ENCODE results near the gene CLASRP.

CLASRP gene

GRCh38 chr19:45038931-45039893 lies at the start of gene CLASRP:
CLASRP (plus strand) TSS chr19:45039045; CDS start chr19:45040213, 1,168 bp downstream.
- H3K4me3 ChIP-seq (ENCODE audit: low read depth, low read length): peak within 1 kb of the TSS; percentile 99
- no peak for TF ChIP-seq CTCF (IDR thresholded peaks at IDR 0.05; ENCODE audit: borderline replicate concordance, insufficient read depth, low read depth, low read length)

GRCh38 chr19:44990459-44990858 lies 48.4 kb upstream of the CLASRP start:
- no peak for TF ChIP-seq CTCF (IDR thresholded peaks at IDR 0.05; ENCODE audit: borderline replicate concordance, insufficient read depth, low read depth, low read length)
- no peak overlapping the region for H3K4me3 ChIP-seq (ENCODE audit: low read depth, low read length)

GRCh38 chr19:44990966-44991365 lies 47.9 kb upstream of the CLASRP start:
- no peak overlapping the region for H3K4me3 ChIP-seq (ENCODE audit: low read depth, low read length)
- no peak for TF ChIP-seq CTCF (IDR thresholded peaks at IDR 0.05; ENCODE audit: borderline replicate concordance, insufficient read depth, low read depth, low read length)

- H3K4me3 ChIP-seq (ENCODE audit: low read depth, low read length): no peak overlapping the region
- no peak for TF ChIP-seq CTCF (IDR thresholded peaks at IDR 0.05; ENCODE audit: borderline replicate concordance, insufficient read depth, low read depth, low read length)
Observed at GRCh38 chr19:44992336-44993163, 46.3 kb upstream of the CLASRP start.

GRCh38 chr19:44993526-44993925 lies 45.3 kb upstream of the CLASRP start:
- no peak for TF ChIP-seq CTCF (IDR thresholded peaks at IDR 0.05; ENCODE audit: borderline replicate concordance, insufficient read depth, low read depth, low read length)
- H3K4me3 ChIP-seq (ENCODE audit: low read depth, low read length): no peak overlapping the region

GRCh38 chr19:44993926-44994537 lies 44.8 kb upstream of the CLASRP start:
- no peak overlapping the region for H3K4me3 ChIP-seq (ENCODE audit: low read depth, low read length)
- no peak for TF ChIP-seq CTCF (IDR thresholded peaks at IDR 0.05; ENCODE audit: borderline replicate concordance, insufficient read depth, low read depth, low read length)

Data from GM12875 (cell line).